ENCODE data around the gene NAT9.

DNA sequence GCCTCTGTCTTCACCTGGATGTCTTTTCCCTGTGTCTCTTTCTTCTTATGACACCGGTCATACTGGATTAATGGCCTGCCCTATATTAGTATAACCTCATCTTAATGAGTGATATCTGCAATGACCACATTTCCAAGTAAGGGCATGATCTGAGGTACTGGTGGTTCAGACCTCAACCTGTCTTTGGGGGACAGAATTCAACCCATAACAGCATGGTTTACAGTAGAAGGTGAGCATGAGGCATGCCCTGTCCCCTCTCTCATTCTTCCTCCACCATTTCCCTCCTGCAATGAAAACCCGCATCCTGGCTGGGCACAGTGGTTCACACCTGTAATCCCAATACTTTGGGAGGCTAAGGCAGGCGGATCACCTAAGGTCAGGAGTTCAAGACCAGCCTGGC, 41.9 kb downstream of the NAT9 start:
- TF ChIP-seq, protein P1, sequence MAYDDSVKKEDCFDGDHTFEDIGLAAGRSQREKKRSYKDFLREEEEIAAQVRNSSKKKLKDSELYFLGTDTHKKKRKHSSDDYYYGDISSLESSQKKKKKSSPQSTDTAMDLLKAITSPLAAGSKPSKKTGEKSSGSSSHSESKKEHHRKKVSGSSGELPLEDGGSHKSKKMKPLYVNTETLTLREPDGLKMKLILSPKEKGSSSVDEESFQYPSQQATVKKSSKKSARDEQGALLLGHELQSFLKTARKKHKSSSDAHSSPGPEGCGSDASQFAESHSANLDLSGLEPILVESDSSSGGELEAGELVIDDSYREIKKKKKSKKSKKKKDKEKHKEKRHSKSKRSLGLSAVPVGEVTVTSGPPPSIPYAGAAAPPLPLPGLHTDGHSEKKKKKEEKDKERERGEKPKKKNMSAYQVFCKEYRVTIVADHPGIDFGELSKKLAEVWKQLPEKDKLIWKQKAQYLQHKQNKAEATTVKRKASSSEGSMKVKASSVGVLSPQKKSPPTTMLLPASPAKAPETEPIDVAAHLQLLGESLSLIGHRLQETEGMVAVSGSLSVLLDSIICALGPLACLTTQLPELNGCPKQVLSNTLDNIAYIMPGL (CRISPR knock-in tag; IDR thresholded peaks at IDR 0.05; ENCODE audit: borderline replicate concordance): no peak
- TF ChIP-seq KDM1A (IDR thresholded peaks at IDR 0.05; ENCODE audit: low read depth) (no peak), EP300 (IDR thresholded peaks at IDR 0.05) (no peak), POLR2A (IDR thresholded peaks at IDR 0.05; ENCODE audit: low read length) (no peak), MYC (IDR thresholded peaks at IDR 0.05; ENCODE audit: borderline replicate concordance, low read length) (no peak), ZFP36 (IDR thresholded peaks at IDR 0.05; ENCODE audit: borderline replicate concordance, partially characterized antibody) (no peak)

All from A549 (cell line).